DOHH2 (cell line): ENCODE data around the gene EPN3.

Source experiments
- H3F3A ChIP-seq: fragments of 200-600 bp; sonication (generic), shearing (Covaris generic); 2 replicates; pipeline ENCODE4 v1.6.0; 2016; ENCODE audit warnings: antibody characterized with exemption, mild to moderate bottlenecking; ENCODE audit not compliant: control insufficient read depth, insufficient read depth
- H3K27ac ChIP-seq: fragments of 200-600 bp; sonication (generic); 2 replicates; pipeline ENCODE4 v1.5.1; 2014; ENCODE audit warnings: low read depth, mild to moderate bottlenecking, low read length, moderate library complexity
- H3K27me3 ChIP-seq: fragments of 200-600 bp; sonication (generic); 2 replicates; pipeline ENCODE4 v1.6.1; 2014; ENCODE audit warnings: mild to moderate bottlenecking, low read length, mixed read lengths; ENCODE audit not compliant: control insufficient read depth
- H3K36me3 ChIP-seq: fragments of 200-600 bp; sonication (generic); 2 replicates; pipeline ENCODE4 v1.6.1; 2014; ENCODE audit warnings: mild to moderate bottlenecking, low read length, moderate library complexity, mixed read lengths; ENCODE audit not compliant: control insufficient read depth
- H3K4me1 ChIP-seq: fragments of 200-600 bp; sonication (generic); 2 replicates; pipeline ENCODE4 v1.6.1; 2014; ENCODE audit warnings: mild to moderate bottlenecking, low read length, mixed read lengths; ENCODE audit not compliant: control insufficient read depth
- H3K4me2 ChIP-seq: fragments of 200-600 bp; sonication (generic); 2 replicates; pipeline ENCODE4 v1.6.0; 2014; ENCODE audit warnings: mild to moderate bottlenecking, low read length, moderate library complexity
- H3K4me3 ChIP-seq: fragments of 200-600 bp; sonication (generic); 2 replicates; pipeline ENCODE4 v1.5.1; 2014; ENCODE audit warnings: mild to moderate bottlenecking, low read length, mixed read lengths
- H3K79me2 ChIP-seq: fragments of 200-600 bp; sonication (generic); 2 replicates; pipeline ENCODE4 v1.6.1; 2014; ENCODE audit warnings: mild to moderate bottlenecking, low read length, mixed read lengths; ENCODE audit not compliant: control insufficient read depth
- H3K9me2 ChIP-seq: fragments of 200-600 bp; sonication (generic); replicated peaks from 2 replicates; pipeline ENCODE4 v1.6.1; 2014; ENCODE audit warnings: mild to moderate bottlenecking, low read length, mixed read lengths; ENCODE audit not compliant: control insufficient read depth
- H3K9me3 ChIP-seq: fragments of 200-600 bp; sonication (generic); 2 replicates; pipeline ENCODE4 v1.6.1; 2014; ENCODE audit warnings: antibody characterized with exemption, low read length, mixed read lengths; ENCODE audit not compliant: control insufficient read depth, insufficient read depth
- H4K20me1 ChIP-seq: fragments of 200-600 bp; sonication (generic); 2 replicates; pipeline ENCODE4 v1.6.0; 2014; ENCODE audit warnings: low read depth, mild to moderate bottlenecking, antibody characterized with exemption, low read length, moderate library complexity; ENCODE audit not compliant: control insufficient read depth, insufficient read depth
- EZH2phosphoT487 ChIP-seq: fragments of 200-600 bp; sonication (generic); IDR thresholded peaks from 2 replicates; pipeline ENCODE4 v1.6.1; 2017; ENCODE audit warnings: borderline replicate concordance, mild to moderate bottlenecking, antibody characterized with exemption, low read length, moderate library complexity, mixed read lengths
- TF ChIP-seq, protein P1 (sequence below): fragments of 200-600 bp; sonication (generic); IDR thresholded peaks from one replicate; pipeline ENCODE4 v1.5.1; 2014; ENCODE audit warnings: antibody characterized with exemption, mild to moderate bottlenecking, low read depth, low read length; ENCODE audit not compliant: poor library complexity, severe bottlenecking

Gene EPN3

DNA sequence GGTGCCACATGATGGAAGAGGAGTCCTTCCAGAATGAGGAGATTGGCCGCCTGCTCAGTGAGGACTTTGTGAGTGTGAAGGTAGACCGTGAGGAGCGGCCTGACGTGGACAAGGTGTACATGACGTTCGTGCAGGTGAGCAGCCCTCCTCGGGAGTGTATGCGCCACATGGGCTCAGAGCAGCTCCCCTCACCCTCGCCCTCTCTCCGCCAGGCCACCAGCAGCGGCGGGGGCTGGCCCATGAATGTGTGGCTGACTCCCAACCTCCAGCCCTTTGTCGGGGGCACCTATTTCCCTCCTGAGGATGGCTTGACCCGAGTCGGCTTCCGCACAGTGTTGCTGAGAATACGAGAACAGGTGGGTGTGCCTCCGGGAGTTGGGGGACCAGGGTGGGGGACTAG is 16.3 kb downstream of the EPN3 start:
- H3K36me3 ChIP-seq, result no peaks in the 10 kb centered on the region
- H3K4me2 ChIP-seq, result no peak overlapping the region
- no peaks in the 10 kb centered on the region for H3K9me3 ChIP-seq
- no peaks in the 10 kb centered on the region for H3F3A ChIP-seq
- H3K4me3 ChIP-seq, result no peak overlapping the region
- peaks cover 7% of the 10 kb centered on the region for H3K4me1 ChIP-seq
- peaks cover 3% of the 10 kb centered on the region; the same call in 1 of the 2 replicates for H4K20me1 ChIP-seq
- TF ChIP-seq, protein P1, sequence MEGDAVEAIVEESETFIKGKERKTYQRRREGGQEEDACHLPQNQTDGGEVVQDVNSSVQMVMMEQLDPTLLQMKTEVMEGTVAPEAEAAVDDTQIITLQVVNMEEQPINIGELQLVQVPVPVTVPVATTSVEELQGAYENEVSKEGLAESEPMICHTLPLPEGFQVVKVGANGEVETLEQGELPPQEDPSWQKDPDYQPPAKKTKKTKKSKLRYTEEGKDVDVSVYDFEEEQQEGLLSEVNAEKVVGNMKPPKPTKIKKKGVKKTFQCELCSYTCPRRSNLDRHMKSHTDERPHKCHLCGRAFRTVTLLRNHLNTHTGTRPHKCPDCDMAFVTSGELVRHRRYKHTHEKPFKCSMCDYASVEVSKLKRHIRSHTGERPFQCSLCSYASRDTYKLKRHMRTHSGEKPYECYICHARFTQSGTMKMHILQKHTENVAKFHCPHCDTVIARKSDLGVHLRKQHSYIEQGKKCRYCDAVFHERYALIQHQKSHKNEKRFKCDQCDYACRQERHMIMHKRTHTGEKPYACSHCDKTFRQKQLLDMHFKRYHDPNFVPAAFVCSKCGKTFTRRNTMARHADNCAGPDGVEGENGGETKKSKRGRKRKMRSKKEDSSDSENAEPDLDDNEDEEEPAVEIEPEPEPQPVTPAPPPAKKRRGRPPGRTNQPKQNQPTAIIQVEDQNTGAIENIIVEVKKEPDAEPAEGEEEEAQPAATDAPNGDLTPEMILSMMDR, result no peak
- TF ChIP-seq EZH2phosphoT487, result no peak
- no peaks in the 10 kb centered on the region for H3K9me2 ChIP-seq
- H3K27ac ChIP-seq, result no peak overlapping the region
- peaks cover 10% of the 10 kb centered on the region; the same call in 1 of the 2 replicates for H3K27me3 ChIP-seq
- no peaks in the 10 kb centered on the region for H3K79me2 ChIP-seq

- H3K36me3 ChIP-seq, result no peaks in the 10 kb centered on the region
- H3K4me1 ChIP-seq, result peaks cover 7% of the 10 kb centered on the region
- no peaks in the 10 kb centered on the region for H3K79me2 ChIP-seq
- H3K4me3 ChIP-seq, result no peak overlapping the region
- no peak overlapping the region for H3K4me2 ChIP-seq
- peaks cover 3% of the 10 kb centered on the region; the same call in 1 of the 2 replicates for H4K20me1 ChIP-seq
- H3K27ac ChIP-seq, result no peak overlapping the region
- H3K9me3 ChIP-seq, result no peaks in the 10 kb centered on the region
- no peaks in the 10 kb centered on the region for H3K9me2 ChIP-seq
- H3F3A ChIP-seq, result no peaks in the 10 kb centered on the region
- H3K27me3 ChIP-seq, result peaks cover 5% of the 10 kb centered on the region; the same call in 1 of the 2 replicates
- no peak for TF ChIP-seq EZH2phosphoT487
- TF ChIP-seq, protein P1, result no peak
Measured at GRCh38 chr17:50549256-50549941, 16.9 kb downstream of the EPN3 start.

DNA sequence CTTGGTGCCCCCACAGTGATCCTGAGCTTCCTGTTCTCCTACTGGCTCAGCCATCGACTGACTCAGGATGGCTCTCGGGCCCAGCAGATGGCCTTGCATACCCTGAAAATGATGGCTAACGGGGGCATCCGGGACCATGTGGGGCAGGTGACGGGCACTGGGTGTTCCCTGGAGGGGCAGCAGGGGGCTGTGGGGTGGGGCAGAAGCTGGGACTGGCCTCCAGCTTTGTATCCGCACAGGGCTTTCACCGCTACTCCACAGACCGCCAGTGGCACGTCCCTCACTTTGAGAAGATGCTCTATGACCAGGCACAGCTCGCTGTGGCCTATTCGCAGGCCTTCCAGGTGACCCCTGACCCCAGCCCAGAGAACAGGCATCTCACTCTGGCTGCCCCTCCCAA is 17.4 kb downstream of the EPN3 start:
- Histone ChIP-seq H3K4me3 (no peak overlapping the region), H3K79me2 (no peaks in the 10 kb centered on the region), H3K4me1 (peaks cover 7% of the 10 kb centered on the region), H3K27ac (no peak overlapping the region), H3K9me2 (no peaks in the 10 kb centered on the region), H3K36me3 (no peaks in the 10 kb centered on the region), H3F3A (no peaks in the 10 kb centered on the region), H3K9me3 (no peaks in the 10 kb centered on the region), H4K20me1 (peaks cover 3% of the 10 kb centered on the region; the same call in 1 of the 2 replicates), H3K27me3 (peaks cover 5% of the 10 kb centered on the region; the same call in 1 of the 2 replicates), H3K4me2 (no peak overlapping the region)
- TF ChIP-seq, protein P1, result no peak
